ENCODE measurements around the gene DIAPH2.

GRCh38 chrX:97490656-97491055 is 806.0 kb downstream of the DIAPH2 start:
- TF ChIP-seq CTCF (IDR thresholded peaks at IDR 0.05) (no peak), POLR2A (IDR thresholded peaks at IDR 0.05) (no peak)

Measured in esophagus squamous epithelium (tissue), 4 donors.